COLO829 (cell line): Measurements from ENCODE around the gene KHNYN.

ENCODE experiments used
- DNase-seq: peaks from one replicate; pipeline ENCODE4 v3.0.0; 2012; ENCODE audit warnings: low spot score

The KHNYN gene

DNA sequence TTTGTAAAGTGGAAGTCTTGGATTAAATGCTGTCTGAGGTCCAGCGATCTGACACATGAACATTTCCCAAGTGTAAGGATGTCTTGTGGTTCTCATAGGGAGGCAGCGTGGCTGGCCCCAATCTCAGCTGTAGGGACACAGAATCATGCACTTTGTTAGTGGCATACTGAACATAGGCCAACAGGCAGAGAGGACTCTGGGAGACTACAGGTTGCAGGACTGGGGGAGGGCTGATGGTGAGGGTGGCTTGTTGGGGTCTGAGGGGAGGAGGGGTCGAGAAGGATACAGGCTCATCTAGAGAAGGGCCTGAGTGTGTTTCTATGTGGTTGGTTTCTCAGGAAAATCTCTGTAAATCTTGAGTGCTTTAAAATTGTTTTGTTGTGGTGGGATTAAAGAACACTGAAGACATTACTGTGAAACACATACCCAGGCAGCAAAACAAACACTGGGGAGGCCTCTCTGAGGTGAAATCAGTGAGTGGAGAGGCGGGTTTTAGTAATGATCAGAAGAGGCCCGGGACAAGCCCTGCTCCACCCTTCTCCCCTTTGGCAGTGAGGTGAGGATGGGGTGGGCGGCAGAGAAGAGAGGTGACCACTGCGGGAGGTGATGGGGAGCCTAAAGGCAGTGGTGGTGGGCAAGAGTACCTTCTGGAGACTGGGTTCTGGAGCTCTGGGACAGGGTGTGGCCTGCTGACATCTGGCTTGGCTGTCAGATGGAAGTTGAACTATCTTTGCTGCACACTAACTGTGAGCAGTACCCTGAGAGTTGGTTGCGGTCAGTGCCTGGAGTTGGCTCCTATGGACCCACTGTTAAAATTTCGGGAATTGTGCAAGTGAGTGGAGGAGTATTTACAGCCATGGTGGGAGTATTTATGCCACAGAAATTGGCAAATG, 27.7 kb upstream of the KHNYN start:
- DNase-seq: no peak

DNA sequence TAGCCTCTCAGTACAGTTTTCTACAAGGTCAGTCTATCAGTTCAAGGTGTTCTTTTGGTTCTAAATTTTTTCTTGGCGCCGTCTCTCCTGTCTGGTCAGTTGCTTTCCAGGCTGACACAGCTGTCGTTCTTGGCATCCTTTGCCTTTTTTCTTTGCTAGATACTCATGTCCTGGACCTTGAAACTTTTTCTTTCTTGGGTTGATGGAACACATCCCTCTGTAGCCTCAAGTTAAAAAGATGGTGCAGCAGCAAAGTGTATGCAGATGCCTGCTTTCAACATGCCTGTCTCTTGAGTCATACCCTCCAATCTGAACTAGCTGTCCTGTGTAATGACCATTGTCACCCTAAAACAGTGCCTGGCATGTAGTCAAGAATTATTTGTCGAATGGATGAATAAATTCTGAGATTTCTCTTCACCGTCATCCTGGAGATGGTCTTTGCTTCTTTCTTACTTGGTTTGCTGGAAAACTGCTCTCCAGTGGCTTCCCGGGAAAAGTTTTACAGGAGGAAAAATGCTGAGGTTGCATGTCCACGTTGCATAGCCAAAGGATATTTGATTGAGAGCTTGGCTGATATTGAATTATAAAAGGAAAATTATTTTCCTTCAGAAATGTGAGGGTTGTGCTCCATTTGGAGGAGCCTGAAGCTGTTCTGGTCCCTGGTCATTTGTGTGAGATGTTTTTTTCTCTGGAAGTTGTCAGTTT, 26.3 kb upstream of the KHNYN start:
- no peak for DNase-seq

DNA sequence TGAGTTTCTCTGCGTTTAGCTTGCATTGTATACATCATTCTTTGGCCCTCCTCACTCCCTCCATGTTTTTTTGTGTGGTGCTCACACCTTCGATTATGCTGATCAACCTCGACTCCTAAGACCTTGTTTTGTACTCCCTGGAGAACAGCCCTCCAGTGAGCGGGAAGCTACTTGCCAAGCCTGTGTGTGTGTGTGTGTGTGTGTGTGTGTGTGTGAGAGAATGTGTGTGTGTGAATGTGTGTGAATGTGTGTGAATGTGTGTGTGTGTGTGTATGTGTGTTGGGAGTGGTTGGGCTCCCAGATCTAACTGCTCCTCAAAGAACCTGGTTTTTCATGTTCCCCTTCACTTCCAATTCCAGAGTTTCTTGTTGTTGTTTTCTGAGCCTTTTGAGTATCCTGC, 24.9 kb upstream of the KHNYN start:
- DNase-seq: no peak

DNA sequence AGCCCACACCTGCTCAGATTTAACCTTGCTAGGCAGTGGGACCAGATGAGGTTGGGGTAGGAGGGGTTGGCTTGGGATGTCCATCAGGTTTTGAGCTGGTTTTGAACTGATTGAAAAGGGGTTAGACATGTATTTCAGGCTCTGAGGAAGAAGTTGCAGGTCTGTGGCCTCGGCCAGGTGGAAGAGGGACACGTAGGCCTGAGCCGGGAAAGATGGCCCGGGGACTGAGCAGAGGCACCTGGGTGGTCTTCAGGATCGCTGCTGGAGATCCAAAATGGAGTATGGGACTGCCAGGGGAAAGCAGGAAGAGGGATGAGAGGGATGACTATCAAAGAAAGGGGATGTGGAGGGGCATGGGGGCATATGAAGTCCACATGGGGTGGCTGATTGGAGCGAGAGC, 23.3 kb upstream of the KHNYN start:
- DNase-seq: no peak

DNA sequence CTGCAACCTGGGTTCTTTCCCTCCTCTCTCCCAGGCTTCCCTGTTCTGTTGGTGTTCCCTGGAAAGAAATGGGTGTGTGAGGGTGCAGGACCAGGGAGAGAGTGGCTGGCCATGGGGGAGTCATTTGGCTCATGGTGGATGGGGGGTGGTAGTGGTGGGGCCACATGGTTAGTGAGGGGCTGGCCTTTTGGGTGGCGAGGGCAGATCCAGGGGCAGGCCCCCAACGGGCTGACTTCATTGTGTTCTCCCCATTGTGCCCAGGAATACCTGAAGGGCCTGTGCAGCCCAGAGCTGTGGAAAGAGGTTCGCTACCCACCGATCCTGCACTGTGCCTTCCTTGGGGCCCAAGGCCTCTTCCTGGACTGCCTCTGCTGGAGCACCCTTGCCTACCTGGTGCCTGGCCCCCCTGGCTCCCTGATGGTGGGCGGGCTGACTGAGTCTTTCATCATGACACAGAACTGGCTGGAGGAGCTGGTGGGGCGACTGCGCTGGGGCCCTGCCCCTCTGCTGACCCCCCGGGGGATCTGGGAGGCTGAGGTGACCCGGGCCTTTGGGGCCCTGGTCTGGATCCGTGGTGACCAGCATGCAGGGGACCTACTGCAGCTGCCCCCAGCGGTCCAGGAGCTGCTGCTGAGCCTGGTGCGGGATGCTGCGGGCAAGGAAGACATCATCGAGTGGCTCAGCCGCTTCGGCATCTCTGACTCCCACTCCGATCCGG, 22.0 kb upstream of the KHNYN start:
- DNase-seq: no peak

DNA sequence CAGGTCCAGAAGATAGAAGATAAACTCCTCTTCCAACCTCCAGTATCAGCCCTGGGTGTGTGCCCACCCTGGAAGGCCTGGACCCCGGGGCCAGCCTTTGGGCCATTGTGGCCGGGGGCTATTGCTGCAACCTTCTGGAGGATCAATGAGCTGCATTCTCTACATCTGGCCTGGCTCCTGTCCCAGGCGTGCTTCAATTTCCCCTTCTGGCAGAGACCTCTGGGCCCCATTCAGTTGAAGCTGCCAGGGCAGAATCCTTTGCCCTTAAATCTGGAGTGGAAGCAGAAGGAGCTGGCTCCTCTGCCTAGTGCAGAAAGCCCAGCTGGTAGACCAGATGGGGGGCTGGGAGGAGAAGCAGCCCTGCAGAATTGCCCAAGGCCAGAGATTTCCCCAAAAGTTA, 21.0 kb upstream of the KHNYN start:
- no peak for DNase-seq

DNA sequence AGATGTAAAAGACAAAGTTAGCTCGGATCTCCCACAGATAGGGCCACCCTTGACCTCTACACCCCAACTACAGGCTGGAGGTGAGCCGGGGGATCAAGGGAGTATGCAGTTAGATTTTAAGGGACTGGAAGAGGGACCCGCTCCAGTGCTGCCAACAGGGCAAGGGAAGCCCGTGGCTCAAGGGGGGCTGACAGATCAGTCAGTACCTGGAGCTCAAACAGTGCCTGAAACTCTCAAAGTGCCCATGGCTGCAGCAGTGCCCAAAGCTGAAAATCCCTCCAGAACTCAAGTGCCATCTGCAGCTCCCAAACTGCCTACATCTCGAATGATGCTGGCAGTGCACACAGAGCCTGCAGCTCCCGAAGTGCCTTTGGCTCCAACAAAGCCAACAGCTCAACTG, 20.6 kb upstream of the KHNYN start:
- DNase-seq: no peak

DNA sequence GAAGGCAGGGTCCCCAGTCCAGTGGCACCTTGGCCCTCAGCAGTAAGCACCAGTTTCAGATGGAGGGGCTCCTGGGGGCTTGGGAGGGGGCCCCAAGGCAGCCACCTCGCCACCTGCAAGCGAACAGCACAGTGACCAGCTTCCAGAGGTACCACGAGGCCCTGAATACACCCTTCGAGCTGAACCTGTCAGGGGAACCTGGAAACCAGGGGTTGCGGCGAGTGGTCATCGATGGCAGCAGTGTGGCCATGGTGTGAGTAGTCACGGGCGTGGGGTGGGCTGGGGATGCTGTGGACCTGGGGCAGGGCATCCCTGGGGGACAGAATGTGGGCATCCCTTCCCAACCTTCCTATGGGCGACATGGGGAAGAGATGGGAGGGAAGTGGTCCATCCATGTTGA, 19.8 kb upstream of the KHNYN start:
- no peak for DNase-seq

DNA sequence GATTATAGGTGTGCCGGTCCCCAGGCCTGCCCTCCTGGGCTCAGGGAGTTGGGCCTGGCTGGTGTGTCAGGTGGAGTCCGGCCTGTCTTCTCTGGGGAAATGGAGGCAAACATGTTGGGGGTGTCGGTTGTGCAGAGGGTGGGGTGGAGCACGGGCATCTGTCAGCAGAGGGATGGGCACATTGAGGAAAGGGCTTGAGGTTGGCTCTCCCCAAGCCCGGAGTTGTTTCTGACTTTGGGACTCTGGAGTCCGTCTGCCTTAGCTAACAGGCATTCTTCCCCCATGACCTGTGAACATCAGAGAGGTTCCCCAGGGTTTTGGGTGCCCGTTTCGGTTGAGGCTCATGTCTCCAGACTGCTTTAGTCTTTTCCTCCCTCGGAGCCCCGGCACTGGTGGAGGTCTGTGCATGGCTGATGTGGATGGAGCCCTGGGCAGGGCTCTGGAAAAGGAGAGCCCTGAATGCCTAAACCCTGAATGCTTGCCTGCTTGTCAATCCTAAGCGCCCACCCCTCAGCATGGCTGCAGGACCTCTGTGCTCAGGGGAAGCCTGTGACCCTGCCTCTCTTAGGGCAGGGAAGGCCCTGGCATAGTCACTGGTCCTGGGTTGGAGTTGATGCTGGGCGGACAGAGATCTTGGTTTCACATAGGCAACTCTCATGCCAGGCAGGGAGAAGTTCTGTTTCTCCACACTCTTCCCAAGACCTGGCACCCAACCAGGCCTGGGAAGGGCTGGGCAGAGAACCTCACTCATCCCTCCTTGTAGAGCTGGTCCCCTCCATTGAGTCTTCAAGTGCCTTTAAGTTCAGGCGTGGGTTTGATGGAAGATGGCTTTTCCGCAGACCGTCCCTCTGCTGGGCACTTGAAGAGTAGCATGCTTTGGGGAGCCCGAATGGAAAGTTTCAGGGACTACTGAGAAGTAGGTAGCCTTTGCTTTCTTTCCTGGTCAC, 18.0 kb upstream of the KHNYN start:
- DNase-seq: peak; percentile 55

DNA sequence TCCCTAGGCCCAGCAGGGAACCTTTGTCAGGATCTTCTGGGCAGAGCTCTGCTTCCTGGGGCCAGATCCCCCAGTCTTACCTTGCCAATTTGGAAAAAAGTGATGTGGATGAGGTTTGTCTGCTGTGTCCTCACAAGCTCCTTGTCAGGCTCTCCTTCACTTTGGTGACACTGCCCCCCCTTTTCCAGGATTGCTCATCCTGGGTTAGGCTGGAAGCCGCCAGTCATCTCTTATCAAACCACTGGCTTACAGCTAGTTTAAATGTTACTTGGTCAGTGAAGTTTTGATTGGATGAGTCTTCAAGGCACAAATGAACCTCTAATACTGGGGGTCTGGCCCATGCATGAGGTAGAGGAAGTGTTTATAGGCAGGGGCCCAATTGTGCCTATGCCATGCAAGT, 15.7 kb upstream of the KHNYN start:
- no peak for DNase-seq

DNA sequence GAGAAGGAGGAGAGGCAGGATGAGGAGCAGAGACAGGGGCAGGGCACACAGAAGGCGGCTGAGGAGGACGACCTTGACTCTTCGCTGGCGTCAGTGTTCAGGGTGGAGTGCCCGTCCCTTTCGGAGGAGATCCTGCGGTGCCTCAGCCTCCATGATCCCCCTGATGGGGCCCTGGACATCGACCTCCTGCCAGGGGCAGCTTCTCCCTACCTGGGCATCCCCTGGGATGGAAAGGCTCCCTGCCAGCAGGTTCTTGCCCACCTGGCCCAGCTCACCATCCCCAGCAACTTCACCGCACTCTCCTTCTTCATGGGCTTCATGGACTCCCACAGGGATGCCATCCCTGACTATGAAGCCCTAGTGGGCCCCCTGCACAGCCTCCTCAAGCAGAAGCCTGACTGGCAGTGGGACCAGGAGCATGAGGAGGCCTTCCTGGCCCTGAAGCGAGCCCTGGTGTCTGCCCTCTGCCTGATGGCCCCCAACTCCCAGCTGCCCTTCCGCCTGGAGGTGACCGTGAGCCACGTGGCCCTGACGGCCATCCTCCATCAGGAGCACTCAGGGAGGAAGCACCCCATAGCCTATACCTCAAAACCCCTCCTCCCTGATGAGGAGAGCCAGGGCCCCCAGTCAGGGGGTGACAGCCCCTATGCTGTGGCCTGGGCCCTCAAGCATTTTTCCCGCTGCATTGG, 14.9 kb upstream of the KHNYN start:
- no peak for DNase-seq

DNA sequence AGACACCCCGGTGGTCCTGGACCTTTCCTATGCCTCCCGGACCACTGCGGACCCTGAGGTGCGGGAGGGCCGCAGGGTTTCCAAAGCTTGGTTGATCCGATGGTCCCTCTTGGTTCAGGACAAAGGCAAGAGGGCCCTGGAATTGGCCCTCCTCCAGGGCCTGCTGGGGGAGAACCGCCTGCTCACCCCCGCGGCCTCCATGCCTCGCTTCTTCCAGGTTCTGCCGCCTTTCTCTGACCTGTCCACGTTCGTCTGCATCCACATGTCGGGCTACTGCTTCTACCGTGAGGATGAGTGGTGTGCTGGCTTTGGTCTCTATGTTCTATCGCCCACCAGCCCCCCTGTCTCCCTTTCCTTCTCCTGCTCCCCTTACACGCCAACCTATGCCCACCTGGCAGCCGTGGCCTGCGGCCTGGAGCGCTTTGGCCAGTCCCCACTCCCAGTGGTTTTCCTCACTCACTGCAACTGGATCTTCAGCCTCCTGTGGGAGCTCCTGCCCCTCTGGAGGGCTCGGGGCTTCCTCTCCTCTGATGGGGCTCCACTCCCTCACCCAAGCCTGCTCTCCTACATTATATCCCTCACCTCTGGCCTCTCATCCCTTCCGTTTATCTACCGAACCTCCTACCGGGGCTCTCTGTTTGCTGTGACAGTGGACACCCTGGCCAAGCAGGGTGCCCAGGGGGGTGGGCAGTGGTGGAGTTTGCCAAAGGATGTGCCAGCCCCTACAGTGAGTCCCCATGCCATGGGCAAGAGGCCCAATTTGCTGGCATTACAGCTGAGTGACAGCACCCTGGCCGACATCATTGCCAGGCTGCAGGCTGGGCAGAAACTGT, 14.1 kb upstream of the KHNYN start:
- no peak for DNase-seq

DNA sequence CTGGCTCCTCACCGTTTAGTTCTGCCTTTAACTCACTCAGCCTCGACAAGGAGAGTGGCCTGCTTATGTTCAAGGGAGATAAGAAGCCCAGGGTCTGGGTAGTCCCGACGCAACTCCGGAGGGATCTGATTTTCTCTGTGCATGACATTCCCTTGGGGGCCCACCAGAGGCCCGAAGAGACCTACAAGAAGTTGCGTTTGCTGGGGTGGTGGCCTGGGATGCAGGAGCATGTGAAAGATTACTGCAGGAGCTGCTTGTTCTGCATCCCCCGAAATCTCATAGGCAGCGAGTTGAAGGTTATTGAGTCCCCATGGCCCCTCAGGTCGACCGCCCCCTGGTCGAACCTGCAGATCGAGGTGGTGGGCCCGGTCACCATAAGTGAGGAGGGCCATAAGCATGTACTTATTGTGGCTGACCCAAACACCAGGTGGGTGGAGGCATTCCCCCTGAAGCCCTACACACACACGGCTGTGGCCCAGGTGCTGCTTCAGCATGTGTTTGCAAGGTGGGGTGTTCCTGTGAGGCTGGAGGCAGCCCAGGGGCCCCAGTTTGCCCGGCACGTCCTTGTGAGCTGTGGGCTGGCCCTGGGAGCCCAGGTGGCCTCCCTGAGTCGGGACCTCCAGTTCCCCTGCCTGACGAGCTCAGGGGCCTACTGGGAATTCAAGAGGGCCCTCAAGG, 13.4 kb upstream of the KHNYN start:
- DNase-seq: no peak

DNA sequence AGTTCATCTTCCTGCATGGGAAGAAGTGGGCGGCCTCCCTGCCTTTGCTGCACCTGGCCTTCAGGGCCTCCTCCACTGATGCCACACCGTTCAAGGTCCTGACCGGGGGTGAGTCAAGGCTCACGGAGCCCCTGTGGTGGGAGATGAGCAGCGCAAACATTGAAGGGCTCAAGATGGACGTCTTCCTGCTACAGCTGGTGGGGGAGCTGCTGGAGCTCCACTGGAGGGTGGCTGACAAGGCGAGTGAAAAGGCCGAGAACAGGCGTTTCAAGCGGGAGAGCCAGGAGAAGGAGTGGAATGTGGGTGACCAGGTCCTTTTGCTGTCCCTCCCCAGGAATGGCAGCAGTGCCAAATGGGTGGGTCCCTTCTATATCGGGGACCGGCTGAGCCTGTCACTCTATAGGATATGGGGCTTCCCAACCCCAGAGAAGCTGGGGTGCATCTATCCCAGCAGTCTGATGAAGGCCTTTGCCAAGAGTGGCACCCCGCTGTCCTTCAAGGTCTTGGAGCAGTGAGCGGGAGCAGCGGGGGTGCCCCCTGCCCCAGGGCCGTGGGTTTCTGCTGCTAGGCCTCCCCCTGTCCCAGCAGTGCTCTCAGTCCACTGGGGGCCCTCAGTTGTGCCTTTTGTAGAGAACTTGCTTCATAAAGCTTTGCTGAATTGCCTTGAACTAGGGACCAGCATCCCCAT, 12.7 kb upstream of the KHNYN start:
- no peak for DNase-seq

DNA sequence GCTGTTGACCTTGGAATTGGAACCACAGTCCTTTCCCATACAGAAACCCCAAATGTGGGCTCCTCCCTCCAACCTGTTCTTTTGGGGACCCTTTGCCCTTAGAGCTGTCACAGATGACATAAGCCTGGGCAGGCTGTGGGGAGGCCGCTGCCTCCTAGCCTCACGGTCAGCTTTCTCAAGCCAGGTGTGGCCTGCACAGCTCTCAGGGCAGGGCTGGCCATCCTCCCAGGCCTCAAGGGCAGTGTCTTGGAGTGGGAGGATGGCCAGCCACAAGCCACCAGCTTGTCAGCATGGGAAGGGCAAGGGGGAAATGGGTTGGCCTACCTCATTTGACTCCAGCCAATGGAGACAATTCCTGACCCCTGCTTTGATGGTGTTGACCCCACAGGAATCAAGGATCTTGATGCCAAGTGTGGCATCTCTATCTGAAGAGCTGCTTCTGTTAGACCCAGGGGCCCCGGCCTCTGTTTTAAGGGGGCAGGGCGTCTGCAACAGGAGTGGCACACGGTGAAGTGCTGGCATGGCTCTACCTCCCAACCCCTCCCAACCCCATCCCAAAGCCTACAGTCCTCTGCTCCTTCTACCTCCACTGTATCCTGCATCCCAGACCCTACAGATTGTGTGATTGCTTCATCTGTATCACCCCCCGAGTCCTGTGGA, 11.8 kb upstream of the KHNYN start:
- DNase-seq: no peak

DNA sequence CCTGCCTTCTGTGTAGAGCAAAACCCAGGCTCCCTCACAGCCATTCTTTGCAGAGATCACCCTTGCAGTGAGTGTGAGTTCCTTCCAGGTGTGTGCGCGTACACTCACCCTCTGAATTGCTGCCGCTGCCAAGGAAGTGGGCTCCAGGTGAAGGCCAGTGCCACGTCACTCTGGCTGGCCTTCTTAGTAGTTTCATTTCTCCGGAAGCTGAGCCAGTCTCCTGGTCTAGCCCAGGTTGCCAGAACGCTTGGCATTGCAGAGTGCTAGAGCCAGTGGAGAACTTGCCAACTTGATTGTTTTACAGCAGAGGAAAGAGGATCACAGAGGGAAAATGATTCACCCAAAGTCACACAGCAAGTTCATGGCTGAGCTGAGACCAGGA, 11.3 kb upstream of the KHNYN start:
- DNase-seq: no peak

DNA sequence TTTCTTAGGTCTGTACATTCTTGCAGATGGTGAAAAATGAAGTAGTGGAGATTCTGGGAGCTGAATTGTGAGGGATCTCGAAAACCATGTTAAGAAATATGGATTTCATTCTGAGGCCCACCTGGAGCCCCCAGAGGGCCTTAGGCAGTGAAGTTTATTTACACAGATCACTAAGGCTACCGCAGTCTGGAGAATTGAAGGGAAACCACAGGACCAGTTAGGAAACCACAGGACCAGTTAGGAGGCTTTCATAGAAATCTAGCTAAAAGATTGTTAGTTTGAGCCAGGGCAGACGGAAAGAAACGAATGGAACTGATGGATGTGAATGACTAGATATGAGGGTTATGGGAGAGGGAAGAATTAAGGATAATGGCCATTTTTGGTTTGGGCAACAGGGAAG, 7.5 kb upstream of the KHNYN start:
- no peak for DNase-seq
